ENCODE measurements around the gene ASRGL1.

GRCh38 chr11:62390237-62390636 lies 53.0 kb downstream of the ASRGL1 start:
- TF ChIP-seq POLR2A (IDR thresholded peaks at IDR 0.05) (no peak), CTCF (IDR thresholded peaks at IDR 0.05) (no peak)

Data from uterus (tissue), 2 donors.